B cell (primary cell): ENCODE data around the gene TPRG1L. TPM values are rescaled to one million over a fixed set of nuclear protein-coding genes. Genes with fewer than 3 reads are reported as not detected.

ENCODE experiments used
- ATAC-seq: fragments of 200-7000 bp; cut with Tn5 transposase; one replicate; pipeline ENCODE4 v1.10.0; 2021; ENCODE audit warnings: low read depth, mild to moderate bottlenecking, moderate number of reproducible peaks, moderate library complexity
- CTCF ChIA-PET: fragments of 350-600 bp; sonication (Branson Sonifier 250); formaldehyde crosslinking; loops from one replicate; lab custom pipeline; 2021; ENCODE audit warnings: antibody characterized with exemption, inconsistent platforms; lab: Charles Lee
- POLR2A ChIA-PET: fragments of 350-600 bp; sonication (Branson Sonifier 250); formaldehyde crosslinking; loops from one replicate; lab custom pipeline; 2021; ENCODE audit warnings: antibody characterized with exemption; lab: Charles Lee
- DNase-seq: peaks from one replicate; pipeline ENCODE4 v3.0.0; 2013
- H2AFZ ChIP-seq: 2 replicates; pipeline ENCODE4 v1.6.1; 2012; ENCODE audit warnings: mild to moderate bottlenecking, low read depth, low read length; ENCODE audit not compliant: insufficient read depth, poor library complexity, severe bottlenecking
- H3K27ac ChIP-seq, 2 donors: 1 replicate in 1 of 2; 2 replicates in 1 of 2; pipeline ENCODE4 v1.5.1; 2012 to 2013; ENCODE audit warnings: low read length in 2 of 2, mild to moderate bottlenecking in 2 of 2, moderate library complexity in 1 of 2
- H3K27me3 ChIP-seq, 4 experiments: fragments of 200-600 bp in 1 of 4; sonication (generic) in 1 of 4; replicated peaks in 1 of 4; 1 replicate in 2 of 4; 2 replicates in 2 of 4; pipeline versions ENCODE4 v1.6.1 to v1.7.0; 2013 to 2016; ENCODE audit warnings: low read length in 3 of 4, mild to moderate bottlenecking in 2 of 4, mixed read lengths in 1 of 4, moderate library complexity in 1 of 4; ENCODE audit not compliant: insufficient read depth in 4 of 4, control insufficient read depth in 3 of 4; ENCODE audit errors: control extremely low read depth in 1 of 4
- H3K36me3 ChIP-seq, 2 experiments: replicated peaks in 1 of 2; 1 replicate in 1 of 2; 2 replicates in 1 of 2; pipeline versions ENCODE4 v1.6.1 to v1.7.1; 2013; ENCODE audit warnings: low read length in 1 of 2; ENCODE audit not compliant: insufficient read depth in 2 of 2, control insufficient read depth in 1 of 2; ENCODE audit errors: control extremely low read depth in 1 of 2, extremely low read depth in 1 of 2
- H3K4me1 ChIP-seq, 2 donors: fragments of 200-600 bp in 1 of 2; sonication (generic) in 1 of 2; 1 replicate in 1 of 2; 2 replicates in 1 of 2; pipeline versions ENCODE4 v1.5.1 to v1.6.1; 2013 to 2017; ENCODE audit warnings: low read length in 2 of 2; ENCODE audit not compliant: control insufficient read depth in 2 of 2, insufficient read depth in 2 of 2
- H3K4me2 ChIP-seq: replicated peaks from 2 replicates; pipeline ENCODE3; 2012; ENCODE audit warnings: mild to moderate bottlenecking, low read depth, low read length; ENCODE audit not compliant: poor library complexity, severe bottlenecking
- H3K4me3 ChIP-seq, 5 experiments: fragments of 200-600 bp in 1 of 5; sonication (generic) in 1 of 5; 1 replicate in 3 of 5; 2 replicates in 2 of 5; pipeline versions ENCODE4 v1.5.1 to v1.7.0; 2011 to 2016; ENCODE audit warnings: low read length in 4 of 5, mild to moderate bottlenecking in 4 of 5, low read depth in 2 of 5, control low read depth in 1 of 5, moderate library complexity in 1 of 5; ENCODE audit not compliant: insufficient read depth in 1 of 5; ENCODE audit errors: control extremely low read depth in 1 of 5, extremely low read depth in 1 of 5
- H3K79me2 ChIP-seq: fragments of 200-600 bp; sonication (generic); one replicate; pipeline ENCODE4 v1.6.0; 2016; ENCODE audit warnings: low read length; ENCODE audit not compliant: control insufficient read depth, insufficient read depth
- H3K9ac ChIP-seq: fragments of 200-600 bp; sonication (generic); 2 replicates; pipeline ENCODE4 v1.6.1; 2017; ENCODE audit warnings: mild to moderate bottlenecking, low read length, moderate library complexity
- H3K9me3 ChIP-seq, 3 donors: one replicate each; pipeline versions ENCODE4 v1.6.1 to v1.7.1; 2013; ENCODE audit warnings: low read length in 2 of 3; ENCODE audit not compliant: control insufficient read depth in 2 of 3, insufficient read depth in 1 of 3; ENCODE audit errors: control extremely low read depth in 1 of 3
- H4K20me1 ChIP-seq: 2 replicates; pipeline ENCODE4 v1.6.0; 2012; ENCODE audit warnings: mild to moderate bottlenecking, low read length; ENCODE audit not compliant: insufficient read depth, control insufficient read depth, poor library complexity, severe bottlenecking
- H3K27ac Mint-ChIP-seq: one replicate; pipeline ENCODE4 v1.8.0; 2021; ENCODE audit warnings: mixed read lengths
- H3K27me3 Mint-ChIP-seq: one replicate; pipeline ENCODE4 v1.8.0; 2021; ENCODE audit warnings: mixed read lengths
- H3K4me1 Mint-ChIP-seq: one replicate; pipeline ENCODE4 v1.8.0; 2021; ENCODE audit warnings: mixed read lengths
- H3K4me3 Mint-ChIP-seq: one replicate; pipeline ENCODE4 v1.8.0; 2021; ENCODE audit warnings: mixed read lengths
- H3K9me3 Mint-ChIP-seq: one replicate; pipeline ENCODE4 v1.8.0; 2022; ENCODE audit warnings: mixed read lengths; ENCODE audit not compliant: insufficient read depth
- CTCF ChIP-seq: fragments of 200-600 bp; IDR thresholded peaks from one replicate; pipeline ENCODE4 v1.8.0; 2022; ENCODE audit warnings: antibody characterized with exemption, mild to moderate bottlenecking
- EZH2 ChIP-seq: IDR thresholded peaks from 2 replicates; pipeline ENCODE4 v1.6.1; 2012; ENCODE audit warnings: borderline replicate concordance, low read depth, mild to moderate bottlenecking, moderate library complexity, low read length; ENCODE audit not compliant: insufficient read depth, poor library complexity, severe bottlenecking
- whole genome bisulfite sequencing: methylation state at CpG from one replicate; pipeline ENCODE4 v1.1.5; 2013; ENCODE audit warnings: missing lambda C conversion rate; ENCODE audit not compliant: insufficient coverage; 5-methylcytosine and 5-hydroxymethylcytosine counted together
- intact Hi-C: fragments of 100-400 bp; cut with micrococcal nuclease; formaldehyde crosslinking; loops from one replicate; pipeline ENCODE4 v1.10.0; 2022
- polyA plus RNA-seq: library from polyadenylated mRNA; depleted of rRNA; stranded (reverse); fragments of >200 nt; gene quantifications from 2 replicates; pipeline ENCODE4 v1.2.3, GENCODE V29; 2012
- total RNA-seq, 2 donors: library from RNA; stranded (reverse); fragments of 120-200 nt in 1 of 2; gene quantifications; 1 replicate in 1 of 2; 2 replicates in 1 of 2; pipeline versions ENCODE4 v1.2.3 to v1.2.4, GENCODE V29; 2013 to 2022

TPRG1L gene
- total and polyA plus RNA-seq, 2 donors (not counting 1 experiment from before 2014, with no cell fraction given), result 19.5 to 48.6 TPM

- peak within 1 kb of the TSS; percentile 67 for H3K27ac Mint-ChIP-seq
- peaks cover 44% of the 10 kb centered on the region for H3K4me1 Mint-ChIP-seq
- intact Hi-C loops, result loop anchor here (2.0 to 10.0 kb wide), 3 partner anchors 15 to 253 kb away; partner anchors contain the start of gene C1orf174
- ATAC-seq (no peak), DNase-seq (peak; percentile 57)
- H4K20me1 ChIP-seq, result no peaks in the 10 kb centered on the region
- POLR2A ChIA-PET, result interaction anchor here (2.8 kb wide), 1 partner anchor 15 kb away, joined by 11 read pairs; no protein-coding TSS in a partner anchor
- peak within 1 kb of the TSS in 4 of 5 experiments; percentile 8 to 79 (median 50) for H3K4me3 ChIP-seq
- peaks cover 0 to 3% of the 10 kb centered on the region in 2 experiments for H3K36me3 ChIP-seq
- peaks cover 0 to 46% (median 26%) of the 10 kb centered on the region in 4 experiments for H3K27me3 ChIP-seq
- peaks cover 0 to 27% (median 0%) of the 10 kb centered on the region in 3 donors for H3K9me3 ChIP-seq
- H3K27ac ChIP-seq, result no peak within 1 kb of the TSS
- WGBS, result 1% methylated on average over 79 of the region's 80 CpGs
- H3K27me3 Mint-ChIP-seq, result peaks cover 39% of the 10 kb centered on the region
- H3K9me3 Mint-ChIP-seq, result no peaks in the 10 kb centered on the region
- peak within 1 kb of the TSS; percentile 94 for H3K9ac ChIP-seq
- peaks cover 13% of the 10 kb centered on the region for H3K79me2 ChIP-seq
- peak within 1 kb of the TSS; percentile 97 for H3K4me2 ChIP-seq
- peak within 1 kb of the TSS; percentile 80 for H3K4me3 Mint-ChIP-seq
- CTCF ChIA-PET, result interaction anchor here (1.4 to 2.8 kb wide), 3 partner anchors 15 to 33 kb away, joined by 3 to 16 read pairs (median 14); no protein-coding TSS in a partner anchor
- H3K4me1 ChIP-seq, result peaks cover 51 to 53% of the 10 kb centered on the region in 2 donors
- H2AFZ ChIP-seq, result peak within 1 kb of the TSS; percentile 56
- TF ChIP-seq EZH2, result no peak
Measured at GRCh38 chr1:3651930-3652547, 27.2 kb downstream of the TPRG1L start, which contains the start of gene TP73. Gene TP73, plus strand, starts transcription at chr1:3652516. Its CDS starts 29,850 bp downstream, at chr1:3682366.

DNA sequence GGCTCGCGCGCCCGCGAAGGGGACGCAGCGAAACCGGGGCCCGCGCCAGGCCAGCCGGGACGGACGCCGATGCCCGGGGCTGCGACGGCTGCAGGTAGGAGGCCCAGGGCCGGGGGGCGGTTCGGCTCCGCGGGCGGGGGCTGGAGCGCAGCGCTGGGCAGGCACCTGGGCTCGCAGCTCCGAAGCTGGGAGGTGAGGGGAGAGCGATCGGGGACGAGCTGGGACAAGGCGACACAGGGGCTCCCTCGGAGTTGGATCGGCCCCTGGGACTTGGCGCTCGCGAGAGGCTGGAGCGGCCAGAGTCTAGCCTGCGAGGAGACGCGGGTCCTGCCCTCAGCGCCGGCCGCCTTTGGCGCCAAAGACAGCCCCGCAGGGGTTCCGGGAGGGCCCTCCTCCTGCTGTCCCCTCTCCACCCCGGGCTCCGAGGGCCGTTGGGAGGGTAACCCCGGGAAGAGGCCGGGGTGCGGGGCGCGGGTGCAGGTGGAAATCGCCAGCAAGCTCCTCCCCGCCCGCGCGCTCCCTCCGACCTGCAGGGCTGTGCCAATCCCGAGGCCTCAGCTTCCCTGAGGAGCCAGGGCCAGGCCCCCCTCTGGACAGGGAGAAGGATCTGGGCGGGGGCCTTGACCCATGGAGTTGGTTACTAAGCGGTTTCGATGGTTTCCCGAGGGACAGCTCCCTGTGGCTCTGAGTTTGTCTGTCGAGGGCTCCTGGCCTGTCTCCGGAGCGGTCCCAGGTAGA, 27.9 kb downstream of the TPRG1L start:
- Mint-ChIP-seq H3K27ac (no peak overlapping the region), H3K4me3 (peak overlapping the region; percentile 80), H3K27me3 (peaks cover 43% of the 10 kb centered on the region), H3K4me1 (peaks cover 44% of the 10 kb centered on the region), H3K9me3 (no peaks in the 10 kb centered on the region)
- Histone ChIP-seq H2AFZ (peak overlapping the region; percentile 56), H3K9me3 (peaks cover 0 to 27% (median 0%) of the 10 kb centered on the region in 3 donors), H3K4me2 (peak overlapping the region; percentile 97), H3K4me1 (peaks cover 52 to 53% of the 10 kb centered on the region in 2 donors), H3K36me3 (no peaks in the 10 kb centered on the region), H3K79me2 (peaks cover 13% of the 10 kb centered on the region), H3K4me3 (peak overlapping the region in 4 of 5 experiments; percentile 8 to 51 (median 34)), H3K9ac (peak overlapping the region; percentile 94), H3K27me3 (peaks cover 0 to 47% (median 26%) of the 10 kb centered on the region in 4 experiments), H4K20me1 (no peaks in the 10 kb centered on the region), H3K27ac (no peak overlapping the region)
- intact Hi-C loops, result loop anchor here (10.0 kb wide), 1 partner anchor 252 kb away; the partner anchor contains the start of gene C1orf174
- peak; percentile 59 for TF ChIP-seq EZH2
- no peak for TF ChIP-seq CTCF
- WGBS, result 4% methylated on average over 68 of the region's 68 CpGs
- CTCF ChIA-PET, result interaction anchor here (2.5 to 2.8 kb wide), 2 partner anchors 14 to 33 kb away, joined by 14 to 16 read pairs; no protein-coding TSS in a partner anchor
- POLR2A ChIA-PET, result interaction anchor here (1.3 kb wide), 1 partner anchor 25 kb away, joined by 3 read pairs; no protein-coding TSS in a partner anchor
- no peak for ATAC-seq
- peak; percentile 56 for DNase-seq
